GM12892 (cell line): Measurements from ENCODE around the gene OTOG.

ENCODE experiments used
- POLR2A ChIP-seq: IDR thresholded peaks from 2 replicates; pipeline ENCODE4 v1.6.1; 2011; ENCODE audit warnings: low read depth, low read length, control low read depth
- POLR2AphosphoS5 ChIP-seq: IDR thresholded peaks from 2 replicates; pipeline ENCODE4 v1.6.1; 2011; ENCODE audit warnings: low read depth, low read length, control low read depth
- TAF1 ChIP-seq: IDR thresholded peaks from 2 replicates; pipeline ENCODE4 v1.6.1; 2011; ENCODE audit warnings: low read depth, mild to moderate bottlenecking, control low read depth, low read length, borderline replicate concordance

GRCh38 chr11:17552392-17553248 is 5.6 kb downstream of the OTOG start:
- TF ChIP-seq POLR2A (no peak), TAF1 (no peak), POLR2AphosphoS5 (no peak)
